HG03139 (cell line): ENCODE results near the gene GIT1.

Source experiments
- ATAC-seq: cut with Tn5 transposase; IDR thresholded peaks from one replicate; pipeline ENCODE4 v1.9.1; 2021; ENCODE audit not compliant: unreplicated experiment

GIT1 gene

GRCh38 chr17:29589524-29590410 lies at the start of gene GIT1:
TSS of gene GIT1 (minus strand) at chr17:29589648. CDS start at chr17:29589378, 270 bp downstream.
- peak; percentile 48 for ATAC-seq

GRCh38 chr17:29633886-29634285 lies 44.4 kb upstream of the GIT1 start:
- no peak for ATAC-seq

- ATAC-seq: no peak
Observed at GRCh38 chr17:29630630-29631193, 41.3 kb upstream of the GIT1 start.

- no peak for ATAC-seq
Observed at GRCh38 chr17:29629839-29630238, 40.4 kb upstream of the GIT1 start.

- ATAC-seq: no peak
Observed at GRCh38 chr17:29628644-29629043, 39.2 kb upstream of the GIT1 start.

GRCh38 chr17:29627951-29628350 lies 38.5 kb upstream of the GIT1 start:
- ATAC-seq: no peak

- ATAC-seq: no peak
Observed at GRCh38 chr17:29625037-29625750, 35.7 kb upstream of the GIT1 start.

GRCh38 chr17:29624586-29624985 lies 35.1 kb upstream of the GIT1 start:
- no peak for ATAC-seq

- ATAC-seq: no peak
Observed at GRCh38 chr17:29623283-29623647, 33.8 kb upstream of the GIT1 start.

GRCh38 chr17:29622337-29623282 lies 33.2 kb upstream of the GIT1 start, which contains the start of gene CORO6:
TSS of gene CORO6 (minus strand) at chr17:29622912. CDS start at chr17:29621421, 1,491 bp downstream.
- no peak for ATAC-seq

- ATAC-seq: no peak
Observed at GRCh38 chr17:29621751-29622194, 32.3 kb upstream of the GIT1 start.

- ATAC-seq: no peak
Observed at GRCh38 chr17:29620779-29621500, 31.5 kb upstream of the GIT1 start.

- ATAC-seq: no peak
Observed at GRCh38 chr17:29620271-29620670, 30.8 kb upstream of the GIT1 start.

GRCh38 chr17:29619251-29619650 lies 29.8 kb upstream of the GIT1 start:
- no peak for ATAC-seq

- no peak for ATAC-seq
Observed at GRCh38 chr17:29618272-29619065, 29.0 kb upstream of the GIT1 start.

- peak; percentile 28 for ATAC-seq
Observed at GRCh38 chr17:29617481-29618271, 28.2 kb upstream of the GIT1 start.

- no peak for ATAC-seq
Observed at GRCh38 chr17:29617125-29617480, 27.7 kb upstream of the GIT1 start.

GRCh38 chr17:29616300-29617048 lies 27.0 kb upstream of the GIT1 start:
- no peak for ATAC-seq
